ENCODE data around the gene ITPR3.

- TF ChIP-seq CTCF (IDR thresholded peaks at IDR 0.05) (no peak), EP300 (IDR thresholded peaks at IDR 0.05) (no peak)
Measured at GRCh38 chr6:33623895-33624381, 2.8 kb downstream of the ITPR3 start.
